Measurements from ENCODE around the gene MPP3. TPM values are rescaled to one million over a fixed set of nuclear protein-coding genes. Genes with fewer than 3 reads are reported as not detected.

MPP3 gene
- total RNA-seq, 1 experiment from 2014 or later = 19.9 TPM

DNA sequence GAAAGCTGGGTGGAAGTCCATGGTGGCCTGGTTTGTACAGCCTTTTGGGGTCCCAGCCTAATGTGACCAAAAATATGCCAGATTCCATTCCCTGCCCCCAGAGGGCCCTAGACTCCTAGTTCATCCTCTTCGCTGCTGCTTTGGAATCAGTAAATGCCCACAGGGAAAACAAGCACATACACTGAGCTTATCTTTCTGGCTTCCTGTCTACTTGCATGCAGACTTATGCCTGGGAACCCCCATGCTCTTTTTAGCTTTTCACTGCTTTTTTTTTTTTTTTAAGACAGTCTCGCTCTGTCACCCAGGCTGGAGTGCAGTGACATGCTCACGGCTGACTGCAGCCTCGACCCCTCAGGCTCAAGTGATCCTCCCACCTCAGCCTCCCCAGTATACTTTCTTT, 7.9 kb upstream of the MPP3 start:
- Mint-ChIP-seq H3K4me1 (ENCODE audit: low read depth, unreplicated experiment) (peaks cover 43% of the 10 kb centered on the region), H3K9me3 (ENCODE audit: low read depth, unreplicated experiment) (no peaks in the 10 kb centered on the region), H3K36me3 (ENCODE audit: insufficient read depth, unreplicated experiment) (peaks cover 5% of the 10 kb centered on the region), H3K27ac (ENCODE audit: unreplicated experiment) (no peak overlapping the region), H3K27me3 (ENCODE audit: unreplicated experiment) (no peaks in the 10 kb centered on the region), H3K4me3 (ENCODE audit: low read depth, unreplicated experiment) (no peak overlapping the region)
- no TSS peak for BruUV-seq (replicated peaks)
- TF ChIP-seq, protein P1, sequence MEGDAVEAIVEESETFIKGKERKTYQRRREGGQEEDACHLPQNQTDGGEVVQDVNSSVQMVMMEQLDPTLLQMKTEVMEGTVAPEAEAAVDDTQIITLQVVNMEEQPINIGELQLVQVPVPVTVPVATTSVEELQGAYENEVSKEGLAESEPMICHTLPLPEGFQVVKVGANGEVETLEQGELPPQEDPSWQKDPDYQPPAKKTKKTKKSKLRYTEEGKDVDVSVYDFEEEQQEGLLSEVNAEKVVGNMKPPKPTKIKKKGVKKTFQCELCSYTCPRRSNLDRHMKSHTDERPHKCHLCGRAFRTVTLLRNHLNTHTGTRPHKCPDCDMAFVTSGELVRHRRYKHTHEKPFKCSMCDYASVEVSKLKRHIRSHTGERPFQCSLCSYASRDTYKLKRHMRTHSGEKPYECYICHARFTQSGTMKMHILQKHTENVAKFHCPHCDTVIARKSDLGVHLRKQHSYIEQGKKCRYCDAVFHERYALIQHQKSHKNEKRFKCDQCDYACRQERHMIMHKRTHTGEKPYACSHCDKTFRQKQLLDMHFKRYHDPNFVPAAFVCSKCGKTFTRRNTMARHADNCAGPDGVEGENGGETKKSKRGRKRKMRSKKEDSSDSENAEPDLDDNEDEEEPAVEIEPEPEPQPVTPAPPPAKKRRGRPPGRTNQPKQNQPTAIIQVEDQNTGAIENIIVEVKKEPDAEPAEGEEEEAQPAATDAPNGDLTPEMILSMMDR (IDR thresholded peaks at IDR 0.05; ENCODE audit: unreplicated experiment) = peak; percentile 36
- peak; percentile 38 for DNase-seq
- CTCF ChIA-PET = interaction anchor here (0.6 to 2.0 kb wide), 2 partner anchors 37 to 525 kb away, joined by 3 to 5 read pairs; no protein-coding TSS in a partner anchor
- intact Hi-C loops (cut with micrococcal nuclease; ENCODE audit: unreplicated experiment) = no loop called here

DNA sequence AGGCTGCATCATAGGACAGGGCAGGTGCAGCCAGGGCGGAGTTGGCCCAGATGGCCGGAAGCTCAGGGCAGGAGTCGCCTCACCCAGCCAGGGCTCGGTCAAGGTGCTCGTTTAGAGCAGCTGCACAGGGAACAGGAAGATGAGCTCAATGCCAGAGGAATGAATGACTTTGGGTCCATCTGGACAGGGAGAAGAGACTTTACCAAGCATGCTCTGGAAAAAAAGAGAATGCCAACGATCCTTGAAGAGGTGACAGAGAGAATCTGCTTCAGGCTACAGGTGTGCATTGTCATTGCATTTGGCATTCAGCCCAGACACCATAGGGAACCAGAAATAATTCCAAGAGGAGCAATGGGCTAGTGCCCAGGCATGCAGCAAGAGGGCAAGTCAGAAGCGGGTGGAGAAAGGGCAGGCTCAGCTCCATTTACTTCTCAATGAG, 6.7 kb upstream of the MPP3 start:
- Mint-ChIP-seq H3K4me3 (ENCODE audit: low read depth, unreplicated experiment) (peak overlapping the region; percentile 55), H3K27me3 (ENCODE audit: unreplicated experiment) (no peaks in the 10 kb centered on the region), H3K36me3 (ENCODE audit: insufficient read depth, unreplicated experiment) (peaks cover 5% of the 10 kb centered on the region), H3K9me3 (ENCODE audit: low read depth, unreplicated experiment) (no peaks in the 10 kb centered on the region), H3K4me1 (ENCODE audit: low read depth, unreplicated experiment) (peaks cover 42% of the 10 kb centered on the region), H3K27ac (ENCODE audit: unreplicated experiment) (peak overlapping the region; percentile 71)
- TF ChIP-seq, protein P1 (IDR thresholded peaks at IDR 0.05; ENCODE audit: unreplicated experiment) = no peak
- BruUV-seq (replicated peaks) = TSS peak; percentile 55
- peak; percentile 72 for DNase-seq
- intact Hi-C loops (cut with micrococcal nuclease; ENCODE audit: unreplicated experiment) = no loop called here
- CTCF ChIA-PET = interaction anchor here (0.5 to 2.0 kb wide), 5 partner anchors 38 to 230 kb away, joined by 3 to 5 read pairs (median 4); partner anchors contain the start of gene DUSP3

DNA sequence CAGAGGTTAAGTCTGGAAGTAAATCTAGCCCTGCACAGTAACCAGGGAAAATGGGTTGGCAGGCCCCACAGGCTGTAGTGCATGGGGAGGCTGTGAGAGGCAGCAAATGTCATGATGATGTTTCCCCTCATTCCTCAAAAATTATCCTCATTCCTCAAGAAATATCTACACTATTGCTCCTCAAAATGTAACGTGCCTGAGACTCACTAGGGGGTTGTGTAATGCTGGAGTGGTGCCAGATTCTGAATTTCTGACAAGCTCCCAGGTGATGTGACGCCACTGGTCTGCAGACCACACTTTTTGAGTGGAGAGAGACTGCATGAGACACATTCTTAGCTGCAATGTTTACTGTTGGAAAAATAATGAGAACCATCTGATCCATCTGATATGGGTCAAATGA, 1.2 kb upstream of the MPP3 start:
- peaks cover 8% of the 10 kb centered on the region for H3K27me3 Mint-ChIP-seq (ENCODE audit: unreplicated experiment)
- DNase-seq = peak; percentile 28
- TF ChIP-seq, protein P1 (IDR thresholded peaks at IDR 0.05; ENCODE audit: unreplicated experiment) = no peak
- BruUV-seq (replicated peaks) = no TSS peak
- CTCF ChIA-PET = interaction anchor here (1.2 kb wide), 1 partner anchor 12 kb away, joined by 6 read pairs; no protein-coding TSS in a partner anchor
- peaks cover 17% of the 10 kb centered on the region for H3K4me1 Mint-ChIP-seq (ENCODE audit: low read depth, unreplicated experiment)
- intact Hi-C loops (cut with micrococcal nuclease; ENCODE audit: unreplicated experiment) = no loop called here
- H3K9me3 Mint-ChIP-seq (ENCODE audit: low read depth, unreplicated experiment) = no peaks in the 10 kb centered on the region
- H3K27ac Mint-ChIP-seq (ENCODE audit: unreplicated experiment) = peak overlapping the region; percentile 44
- H3K36me3 Mint-ChIP-seq (ENCODE audit: insufficient read depth, unreplicated experiment) = peaks cover 37% of the 10 kb centered on the region
- peak overlapping the region; percentile 75 for H3K4me3 Mint-ChIP-seq (ENCODE audit: low read depth, unreplicated experiment)

DNA sequence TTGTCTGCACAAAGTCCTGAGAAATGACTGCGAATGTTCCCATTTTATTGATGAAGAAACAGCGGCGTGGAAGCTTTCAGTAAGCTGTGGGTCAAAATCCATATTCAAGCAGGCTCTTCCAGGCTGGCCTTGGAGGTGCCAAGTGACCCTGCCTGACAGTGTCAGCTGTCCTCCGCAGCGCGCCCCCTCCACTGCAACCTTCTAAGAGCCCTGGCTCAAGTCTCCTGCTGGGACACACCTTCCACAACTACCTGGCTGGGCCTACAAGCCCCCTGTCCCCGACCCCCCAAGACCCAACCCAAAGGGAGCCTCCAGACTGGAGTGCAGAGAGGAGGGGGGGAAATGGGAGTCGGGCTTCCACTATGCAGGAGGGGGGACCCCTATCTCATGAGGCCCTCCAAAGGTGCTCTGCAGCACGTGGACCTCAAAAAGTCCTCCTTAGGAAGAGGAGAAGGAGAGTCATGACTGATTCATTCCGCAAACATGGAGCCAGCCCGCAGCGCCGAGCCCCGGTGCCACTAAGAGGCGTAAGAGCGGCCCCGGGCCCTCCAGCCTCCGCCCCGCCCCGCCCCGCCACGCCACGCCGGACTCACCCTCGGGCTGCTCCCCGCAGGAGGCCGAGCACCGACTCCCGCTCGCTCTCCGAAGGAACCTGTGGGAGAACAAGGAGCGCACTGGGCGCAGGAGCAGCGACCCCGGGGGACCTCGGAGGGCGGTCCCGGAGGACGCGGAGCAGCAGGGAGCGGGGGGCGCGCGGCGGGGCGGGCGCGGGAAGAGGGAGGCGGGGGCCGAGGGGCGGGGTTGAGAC, 574 bp downstream of the MPP3 start:
- Mint-ChIP-seq H3K27me3 (ENCODE audit: unreplicated experiment) (peaks cover 8% of the 10 kb centered on the region), H3K27ac (ENCODE audit: unreplicated experiment) (peak overlapping the region; percentile 69), H3K36me3 (ENCODE audit: insufficient read depth, unreplicated experiment) (peaks cover 40% of the 10 kb centered on the region), H3K9me3 (ENCODE audit: low read depth, unreplicated experiment) (no peaks in the 10 kb centered on the region), H3K4me1 (ENCODE audit: low read depth, unreplicated experiment) (peaks cover 15% of the 10 kb centered on the region), H3K4me3 (ENCODE audit: low read depth, unreplicated experiment) (peak overlapping the region; percentile 75)
- CTCF ChIA-PET = interaction anchor here (1.3 kb wide), 1 partner anchor 14 kb away, joined by 5 read pairs; the partner anchor contains the start of gene CD300LG
- BruUV-seq (replicated peaks) = TSS peak; percentile 47
- TF ChIP-seq, protein P1 (IDR thresholded peaks at IDR 0.05; ENCODE audit: unreplicated experiment) = no peak
- DNase-seq = peak; percentile 71
- intact Hi-C loops (cut with micrococcal nuclease; ENCODE audit: unreplicated experiment) = no loop called here

Measured in Calu3 (cell line).